SKM-1 treated with dmso at 0.1 percent for 144 hours (cell line): ENCODE data around the gene C3orf38.
"Not testable (repeated sequence)": the region's sequence is repeated elsewhere in the genome, so short reads cannot be mapped to it uniquely, and the experiment has no call there.

Experiments
- DNase-seq: peaks from one replicate; lab custom pipeline; 2025; ENCODE audit not compliant: unreplicated experiment; lab: John Stamatoyannopoulos, UW

C3orf38 gene

DNA sequence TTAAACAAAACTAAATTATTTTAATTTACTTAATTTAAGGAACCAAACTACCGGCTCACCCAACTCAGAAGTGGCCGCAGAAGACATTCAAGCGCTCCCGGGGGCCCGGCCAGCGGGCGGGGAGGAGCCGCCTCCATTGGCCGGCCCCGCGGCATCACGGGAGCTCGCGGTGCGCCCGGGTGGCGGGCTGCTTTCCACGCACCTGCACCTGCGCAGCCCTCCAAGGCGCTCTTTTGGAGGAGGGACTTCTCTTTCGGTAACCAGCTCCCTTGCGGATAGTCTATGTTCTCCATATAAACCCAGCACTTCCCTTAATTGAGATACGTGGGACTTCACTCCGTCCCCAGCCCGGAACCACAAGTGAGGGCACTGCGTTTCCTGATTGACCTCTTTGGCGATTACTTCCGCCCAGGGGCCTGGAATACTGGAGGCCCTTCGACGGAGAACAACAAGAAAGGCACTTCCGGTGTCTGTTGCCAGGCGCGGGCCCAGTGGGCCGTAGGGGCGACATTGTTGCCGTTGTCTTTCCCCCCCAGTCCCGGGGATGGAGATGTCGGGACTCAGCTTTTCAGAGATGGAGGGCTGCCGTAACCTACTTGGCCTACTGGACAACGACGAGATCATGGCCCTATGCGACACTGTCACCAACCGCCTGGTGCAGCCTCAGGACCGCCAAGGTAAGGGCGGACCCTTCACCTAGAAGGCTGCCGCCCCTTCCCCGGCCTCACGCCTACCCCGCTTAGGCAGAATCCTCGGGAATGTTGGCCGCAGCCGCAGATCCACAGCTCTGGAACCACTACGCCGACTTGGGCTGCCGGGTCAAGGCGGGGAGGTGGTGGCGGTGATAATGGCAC is at the start of gene C3orf38:
C3orf38 (plus strand) TSS at position 451 of the 854 bp plus-strand sequence; CDS start at position 545, 94 bp downstream.
- DNase-seq: peak; percentile 86

DNA sequence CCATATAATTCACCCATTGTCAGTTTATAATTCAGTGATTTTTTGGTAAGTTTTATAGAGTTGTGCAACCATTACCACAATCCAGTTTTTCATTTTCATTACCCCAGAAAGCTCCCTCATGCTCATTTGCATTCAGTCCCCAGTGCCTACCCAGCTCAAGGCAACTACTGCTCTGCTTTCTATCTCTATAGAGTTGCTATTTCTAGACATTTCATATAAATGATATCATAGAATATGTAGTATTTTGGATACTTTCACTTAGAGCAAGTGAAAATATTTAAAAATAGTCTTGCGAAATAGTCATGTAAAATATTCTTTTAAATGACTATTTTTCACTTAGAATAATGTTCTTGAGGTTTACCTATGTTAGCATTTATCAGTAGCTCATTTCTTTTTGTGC is 48.6 kb upstream of the C3orf38 start:
- no peak for DNase-seq

DNA sequence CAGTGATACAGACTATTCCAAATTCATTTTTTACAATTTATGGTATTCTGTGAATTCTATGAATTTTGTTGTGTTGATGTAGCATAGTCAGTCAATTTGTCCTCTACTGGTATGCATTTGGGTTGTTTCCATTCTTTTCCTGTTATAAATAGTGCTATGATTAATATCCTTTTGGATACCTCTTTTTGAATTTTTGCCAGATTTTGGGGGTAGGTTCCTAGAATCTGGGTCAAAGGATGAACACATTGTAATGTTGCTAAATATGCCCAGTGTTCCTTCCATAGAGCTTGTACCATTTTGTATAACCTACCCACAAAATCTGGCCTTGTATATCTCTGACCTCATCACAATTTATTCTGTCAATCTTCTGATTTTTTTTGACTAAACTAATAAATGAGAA is 44.4 kb upstream of the C3orf38 start:
- no peak for DNase-seq

DNA sequence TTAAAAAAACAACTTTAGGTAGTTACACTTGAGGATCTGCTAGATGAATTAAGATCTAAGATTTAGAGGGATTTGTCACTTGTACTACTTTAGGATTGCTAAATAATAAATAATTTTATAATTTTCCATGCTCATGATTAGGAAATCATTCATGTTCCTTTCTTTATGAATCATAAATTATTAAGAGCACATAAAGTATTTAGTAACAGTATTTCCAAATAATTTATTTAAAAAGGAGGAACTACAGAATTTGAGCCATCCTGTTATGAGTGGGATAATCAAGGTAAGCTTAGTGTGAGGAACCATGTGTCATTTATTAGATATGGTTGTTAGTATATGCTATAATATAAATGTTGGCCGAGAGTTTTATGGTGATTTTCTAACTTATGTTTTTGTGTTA is 37.5 kb upstream of the C3orf38 start:
- no peak for DNase-seq

DNA sequence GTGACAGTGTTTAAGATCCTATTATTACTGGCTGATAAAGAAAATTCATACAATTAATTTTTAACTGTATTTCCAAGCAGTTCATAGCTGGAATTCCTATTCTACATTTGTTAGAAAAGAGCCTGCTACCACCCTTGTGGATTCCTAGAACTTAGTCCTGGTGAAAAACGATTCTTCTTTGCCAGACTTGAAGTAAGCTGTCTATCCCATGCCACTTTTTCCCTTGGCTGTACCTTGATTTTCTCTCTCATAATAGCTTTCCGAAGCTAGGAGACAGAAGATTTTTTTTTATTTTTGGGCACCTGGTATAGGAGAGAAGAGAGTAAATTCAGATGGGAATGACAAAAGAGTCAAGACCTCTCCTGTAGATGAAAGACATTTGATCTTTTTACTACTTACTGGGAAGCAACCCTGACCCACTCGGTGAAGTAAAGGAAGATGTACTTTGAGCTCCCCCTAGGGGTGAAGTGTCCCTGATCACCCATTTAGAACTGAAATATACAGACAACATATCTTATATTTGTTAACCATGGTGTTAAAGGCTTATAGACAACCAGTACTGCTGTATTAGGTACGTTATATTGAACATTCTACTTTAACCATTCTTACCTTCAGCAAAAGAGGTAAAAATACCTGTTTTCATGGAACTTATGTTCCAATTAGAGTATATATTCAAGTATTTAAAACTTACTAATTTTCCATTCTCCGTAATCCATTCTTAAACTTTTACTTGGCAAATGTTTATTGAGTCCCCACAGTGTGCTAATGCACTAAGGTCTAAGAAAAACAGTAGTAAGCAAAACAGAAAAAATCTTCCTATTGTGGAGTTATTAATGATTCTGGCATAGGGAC is 36.2 kb upstream of the C3orf38 start:
- DNase-seq: peak; percentile 40

DNA sequence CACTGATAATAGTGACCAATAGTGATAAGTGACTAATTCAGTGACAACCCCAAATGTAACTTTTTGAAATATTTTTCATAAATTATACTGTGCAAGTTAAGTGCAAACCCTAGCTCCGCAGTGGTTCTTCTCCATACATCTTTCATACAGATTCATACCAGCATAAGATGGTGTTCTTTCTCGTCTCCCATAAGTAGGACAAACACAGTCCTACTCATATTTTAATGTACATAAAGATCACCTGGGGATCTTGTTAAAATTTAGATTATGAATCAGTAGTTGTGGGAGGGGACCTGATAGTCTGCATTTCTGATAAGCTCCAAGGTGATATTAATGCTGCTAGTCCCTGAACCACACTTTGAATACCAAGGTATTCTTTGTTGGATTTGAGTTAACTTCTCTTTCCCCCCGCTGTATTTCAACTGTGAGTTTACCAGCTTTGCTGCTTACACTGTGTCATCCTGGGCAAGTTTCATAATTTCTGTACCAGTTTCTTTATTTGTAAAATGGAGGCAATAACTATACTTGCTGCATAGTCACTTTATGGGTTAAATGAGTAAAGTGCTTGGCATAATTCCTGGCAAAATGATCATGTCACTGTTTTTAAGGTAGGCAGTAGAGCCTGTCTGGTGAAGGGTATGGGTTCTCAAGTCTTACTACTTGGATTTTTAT is 34.7 kb upstream of the C3orf38 start:
- no peak for DNase-seq

DNA sequence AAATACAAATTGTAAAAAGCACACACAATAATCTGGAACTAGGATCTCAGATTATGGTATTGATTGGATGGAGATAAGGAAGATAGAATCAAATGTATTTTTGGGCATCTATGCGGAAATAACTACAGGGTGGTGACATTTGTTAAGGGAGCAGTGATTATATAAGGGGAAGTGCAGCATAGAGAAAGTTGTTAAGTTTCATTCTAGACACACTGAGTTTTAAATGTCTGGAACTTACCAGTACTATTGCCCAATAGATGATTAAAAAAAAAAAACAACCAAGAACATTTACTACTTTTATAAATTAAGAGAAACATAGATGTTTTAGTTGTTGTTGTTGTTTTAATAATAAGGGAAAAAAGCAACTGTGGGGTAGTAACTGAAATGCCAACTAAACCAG is 32.1 kb upstream of the C3orf38 start:
- no peak for DNase-seq

DNA sequence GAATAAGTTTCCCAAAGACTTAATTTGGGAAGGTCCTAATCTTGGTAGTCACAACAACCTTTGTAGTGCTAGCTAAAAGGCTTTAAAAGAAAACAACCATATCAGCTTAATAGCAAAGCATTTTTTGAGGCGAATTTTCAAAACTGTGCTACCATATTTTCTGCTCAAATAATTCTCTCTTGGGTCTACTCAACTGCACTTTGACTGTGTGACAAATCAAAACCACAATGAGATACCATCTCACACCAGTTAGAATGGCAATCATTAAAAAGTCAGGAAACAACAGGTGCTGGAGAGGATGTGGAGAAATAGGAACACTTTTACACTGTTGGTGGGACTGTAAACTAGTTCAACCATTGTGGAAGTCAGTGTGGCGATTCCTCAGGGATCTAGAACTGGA is 31.2 kb upstream of the C3orf38 start:
- not testable (repeated sequence) for DNase-seq

DNA sequence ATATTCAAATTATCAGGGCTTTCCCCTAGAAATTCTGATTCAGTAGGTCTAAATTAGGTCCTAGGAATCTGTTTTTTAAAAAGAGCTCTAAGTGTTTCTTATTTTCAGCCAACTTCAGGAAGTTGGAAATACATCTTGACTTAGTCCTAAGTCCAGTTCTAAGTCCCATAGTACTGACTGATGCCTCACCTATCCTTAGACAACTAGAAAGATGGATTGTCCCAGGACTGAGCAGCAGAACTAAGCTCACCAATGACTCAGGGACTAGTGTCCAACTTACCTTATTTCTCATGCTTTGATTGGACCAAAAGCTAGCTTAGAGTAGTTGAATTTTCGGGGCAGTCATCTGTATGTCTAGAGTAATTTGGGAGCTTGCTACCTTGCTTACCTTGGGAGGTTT is 26.2 kb upstream of the C3orf38 start:
- no peak for DNase-seq

DNA sequence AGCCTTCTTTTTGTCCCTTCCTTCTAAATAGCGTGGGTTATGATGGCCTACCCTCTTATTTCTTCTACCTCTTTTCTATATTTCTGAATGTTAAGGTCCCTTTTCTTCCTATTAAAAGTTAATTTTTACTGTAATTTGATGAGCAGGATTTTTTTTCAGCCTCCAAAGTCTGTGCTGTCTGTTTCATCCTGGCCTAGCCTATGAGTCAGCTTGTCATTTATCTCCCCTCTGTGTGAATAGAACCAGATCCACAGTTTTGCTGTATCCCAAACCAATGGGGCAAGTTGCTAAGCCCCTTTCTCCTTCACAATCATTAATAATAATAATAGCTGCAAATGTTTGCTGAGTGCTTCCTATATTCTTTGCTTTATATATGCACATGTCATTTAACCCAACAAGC is 18.1 kb upstream of the C3orf38 start:
- no peak for DNase-seq

DNA sequence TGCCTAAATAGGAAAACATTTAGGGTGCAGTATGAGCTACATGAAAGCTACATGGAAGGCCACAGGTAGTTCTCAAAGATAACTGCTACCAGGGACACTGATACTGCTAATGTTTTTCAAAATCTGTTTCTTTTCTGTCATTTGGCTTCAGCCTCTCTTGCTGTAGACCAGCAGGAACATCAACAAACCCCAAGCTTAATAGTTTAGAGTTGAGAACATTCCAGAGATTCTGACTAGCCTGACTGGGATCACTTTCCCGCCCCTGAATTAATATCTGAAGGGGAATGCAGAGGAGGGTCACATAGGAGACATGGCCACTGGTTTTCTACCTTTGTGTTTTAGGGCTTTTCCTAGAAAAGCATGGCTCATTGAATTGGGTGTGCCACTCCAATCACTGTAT is 16.9 kb upstream of the C3orf38 start:
- no peak for DNase-seq

DNA sequence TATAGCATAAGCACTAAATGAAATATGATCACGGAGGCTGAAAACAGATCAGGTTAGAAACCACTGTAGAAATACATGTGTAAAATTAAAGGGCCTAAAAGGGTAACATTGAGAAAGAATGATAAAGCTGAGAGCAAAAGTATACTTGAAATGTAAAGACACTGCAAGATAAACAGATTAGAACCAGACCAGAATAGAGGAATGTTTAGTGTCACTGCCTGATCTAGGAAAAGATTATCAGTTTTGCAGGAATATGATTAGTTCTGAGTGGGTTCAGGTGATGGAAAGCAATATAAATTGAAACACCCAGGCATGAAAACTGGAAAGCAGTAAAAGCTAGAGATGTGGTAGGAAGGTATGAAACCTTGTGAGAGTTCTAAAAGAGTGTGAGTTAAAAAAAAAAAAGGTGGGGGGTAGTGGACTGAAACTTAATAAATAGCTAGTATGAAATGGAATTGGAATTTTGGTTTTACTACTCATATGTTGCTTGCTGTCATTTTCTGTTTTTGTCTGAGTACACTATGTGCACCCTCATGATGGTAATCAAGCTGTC is 16.0 kb upstream of the C3orf38 start:
- DNase-seq: no peak

DNA sequence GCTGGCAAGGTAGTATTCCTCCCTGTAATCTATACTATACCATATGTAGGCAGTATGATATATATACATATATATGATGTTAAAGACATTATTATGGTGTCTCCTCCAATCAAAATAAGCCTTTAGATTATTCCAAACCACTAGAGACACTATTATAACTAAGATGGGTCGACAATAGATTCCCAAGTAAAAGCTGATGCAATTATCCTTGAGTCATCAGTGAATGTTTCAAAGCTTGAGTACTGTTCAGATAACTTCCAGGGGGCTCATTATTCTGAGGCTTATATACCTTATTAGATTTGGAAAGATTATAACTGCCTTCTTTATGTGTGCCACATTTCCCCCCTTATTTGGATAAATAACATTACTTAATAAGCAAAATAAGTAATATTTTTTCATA is 11.9 kb upstream of the C3orf38 start:
- no peak for DNase-seq

DNA sequence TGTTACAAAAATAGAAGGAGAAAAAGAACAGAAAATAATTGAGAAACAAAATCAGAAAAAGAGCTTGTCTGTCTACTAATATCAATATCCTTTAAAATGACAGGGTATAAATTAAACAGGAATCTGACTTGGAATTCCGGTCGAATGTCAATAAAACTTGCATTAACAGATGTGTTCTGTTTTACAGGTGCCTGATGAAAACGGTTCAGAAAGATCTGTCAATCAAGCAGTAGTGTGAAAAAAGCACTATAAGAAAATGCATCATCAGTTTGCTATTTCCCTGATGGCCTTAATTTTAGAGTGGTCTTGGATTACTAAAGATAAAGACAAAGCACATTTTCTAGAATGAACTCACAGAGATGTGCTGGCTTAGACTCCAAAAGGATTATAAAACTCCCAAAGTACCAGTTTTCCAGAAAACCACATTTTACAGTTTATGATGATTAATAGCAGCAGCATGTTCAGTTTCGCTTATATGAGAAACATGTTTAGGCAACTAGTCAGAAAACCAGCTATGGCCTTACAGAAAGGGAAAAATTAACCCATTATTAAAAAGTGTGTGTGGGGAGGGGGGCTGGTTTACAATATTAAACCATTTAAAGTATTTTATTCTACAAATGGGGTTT is 8.2 kb upstream of the C3orf38 start:
- no peak for DNase-seq

DNA sequence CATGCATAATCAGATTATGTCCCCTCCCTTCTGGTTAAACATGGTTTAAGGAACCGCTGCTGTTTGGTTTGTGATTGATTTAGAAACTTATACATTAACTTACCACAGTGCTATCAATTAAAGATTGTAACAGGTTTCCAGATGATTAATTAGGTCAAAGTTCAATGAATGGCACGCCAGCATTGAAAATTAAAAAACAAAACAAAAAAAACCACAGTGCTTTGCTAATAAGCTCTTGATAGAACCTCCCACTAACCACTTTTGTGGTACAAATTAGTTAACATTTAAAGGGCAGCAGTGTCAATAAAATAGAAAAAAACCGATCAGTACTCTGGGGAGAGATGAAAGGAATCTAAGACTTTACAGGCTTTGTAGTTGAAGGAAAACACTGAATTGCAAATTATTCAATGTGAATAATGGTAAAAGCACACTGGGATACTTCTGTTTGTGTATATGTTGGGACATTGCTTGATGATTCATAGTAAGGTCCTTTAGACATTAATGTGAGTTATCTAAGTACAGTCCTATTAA is 7.6 kb upstream of the C3orf38 start:
- DNase-seq: no peak

DNA sequence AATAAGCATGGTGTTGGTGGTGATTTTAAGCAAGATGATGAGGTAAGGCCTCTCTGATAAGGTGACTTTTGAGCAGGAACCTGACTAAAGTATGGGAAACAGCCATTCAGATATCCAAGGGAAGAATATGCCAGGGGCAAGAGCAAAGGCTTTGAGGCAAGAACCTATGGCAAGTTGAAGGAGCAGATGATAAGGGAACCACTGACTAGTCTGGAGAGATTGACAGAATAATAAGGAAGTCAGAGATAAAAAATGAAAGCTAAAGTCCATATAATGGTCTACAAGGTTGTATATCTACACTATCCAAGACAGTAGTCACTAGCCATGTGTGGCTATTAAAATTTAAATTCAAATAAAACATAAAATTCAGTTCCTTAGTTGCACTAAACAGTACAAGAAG is 2.5 kb upstream of the C3orf38 start:
- DNase-seq: no peak

DNA sequence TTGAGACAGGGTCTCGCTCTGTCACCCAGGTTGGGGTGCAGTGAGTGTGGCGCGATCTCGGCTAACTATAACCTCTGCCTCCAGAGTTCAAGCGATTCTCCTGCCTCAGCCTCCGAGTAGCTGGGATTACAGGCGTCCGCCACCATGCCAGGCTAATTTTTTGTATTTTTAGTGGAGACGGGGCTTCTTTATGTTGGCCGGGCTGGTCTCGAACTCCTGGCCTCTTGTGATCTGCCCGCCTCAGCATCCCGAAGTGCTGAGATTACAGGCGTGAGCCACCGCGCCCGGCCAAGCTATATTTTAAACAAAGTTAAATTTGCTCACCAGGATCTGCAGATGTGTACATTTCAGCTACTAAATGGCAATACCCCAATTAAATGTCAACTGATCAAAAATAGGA is 1.1 kb upstream of the C3orf38 start:
- DNase-seq: no peak

DNA sequence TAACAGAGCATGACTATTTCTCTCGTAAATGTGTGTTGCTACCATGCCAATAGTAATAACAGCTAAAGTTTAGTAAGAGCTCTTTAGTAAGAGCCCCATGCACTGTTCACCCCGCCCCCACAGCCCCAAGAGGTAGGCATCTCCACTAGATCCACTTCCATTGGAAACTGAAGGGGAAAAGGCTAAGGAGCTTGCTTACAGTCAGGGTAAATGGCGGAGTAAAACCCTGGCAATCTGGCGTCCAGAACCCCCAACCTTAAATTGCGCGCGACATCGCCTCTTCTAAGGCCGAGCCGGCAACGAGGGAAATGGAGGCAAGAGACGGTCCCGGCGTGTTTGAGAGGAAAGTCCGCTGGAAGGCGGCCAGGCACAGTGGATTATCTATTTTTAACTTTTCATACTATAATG is 654 bp upstream of the C3orf38 start:
- peak; percentile 39 for DNase-seq

DNA sequence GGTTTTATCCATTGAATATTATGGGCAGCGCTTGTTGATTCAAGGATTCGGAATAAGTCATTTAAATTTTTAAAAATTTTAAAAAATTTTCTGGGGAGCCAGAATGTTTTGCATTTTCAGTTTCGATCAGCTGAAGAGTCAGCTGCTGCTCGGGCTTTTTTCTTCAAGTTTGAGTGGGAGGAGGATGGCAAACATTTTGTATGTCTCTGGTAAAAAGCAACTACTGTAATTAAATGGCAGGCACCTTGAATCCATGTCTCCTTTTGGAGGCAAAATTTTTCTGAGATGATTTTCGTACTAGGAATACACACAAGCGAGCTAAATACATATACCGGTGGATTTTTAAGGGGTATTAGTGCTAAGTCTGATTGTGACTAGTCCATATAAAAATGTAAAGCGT is 612 bp downstream of the C3orf38 start:
- DNase-seq: no peak

DNA sequence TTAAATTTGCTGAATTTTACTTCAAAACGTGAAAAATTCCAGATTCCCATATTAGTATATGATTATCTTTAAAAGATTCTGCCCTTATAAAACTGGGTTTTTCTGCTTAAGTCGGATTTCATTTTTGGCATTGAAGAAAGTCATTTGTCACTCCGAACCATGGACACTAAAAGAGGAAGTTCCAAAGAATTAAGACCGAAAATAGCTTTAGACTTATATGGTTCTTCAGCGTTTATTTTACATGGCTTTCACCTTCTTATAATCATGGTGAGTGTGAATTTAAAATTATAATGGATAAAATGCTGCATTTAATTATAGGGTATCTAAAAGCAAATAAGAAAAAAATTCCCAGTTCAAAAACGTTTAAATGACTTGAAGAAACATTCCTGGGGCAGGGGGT is 1.0 kb downstream of the C3orf38 start:
- DNase-seq: peak; percentile 49

DNA sequence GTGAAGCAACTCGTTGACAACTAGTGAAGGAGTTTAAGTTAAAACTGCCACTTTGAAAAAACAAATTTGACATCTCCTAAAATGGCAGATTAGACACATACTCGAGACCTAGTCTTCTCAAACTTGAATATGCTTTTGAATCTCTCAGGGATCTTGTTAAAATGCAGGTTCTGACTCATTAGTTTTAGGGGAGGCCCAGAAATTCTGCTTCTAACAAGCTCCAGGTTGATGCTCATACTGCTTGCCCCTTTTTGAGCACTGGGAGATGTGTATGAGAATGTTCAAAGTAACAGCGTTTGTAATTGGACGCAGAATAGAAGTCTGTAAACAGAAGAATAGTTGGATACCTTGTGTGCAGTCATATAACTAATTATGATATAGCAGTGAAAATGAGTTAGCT is 1.6 kb downstream of the C3orf38 start:
- no peak for DNase-seq
